Esophagus squamous epithelium (tissue), 5 donors: ENCODE data around the gene LDLRAD4. TPM values are rescaled to one million over a fixed set of nuclear protein-coding genes. Genes with fewer than 3 reads are reported as not detected.

Experiments
- DNase-seq: peaks from one replicate; lab custom pipeline; 2025; lab: John Stamatoyannopoulos, UW
- H3K27ac ChIP-seq, 4 donors: fragments of 200-600 bp; sonication (generic); one replicate each; pipeline ENCODE4 v1.5.1; 2016 to 2019; ENCODE audit warnings: mild to moderate bottlenecking in 1 of 4
- H3K27me3 ChIP-seq, 4 donors: fragments of 200-600 bp; sonication (generic); 1 replicate in 3 of 4; 2 replicates in 1 of 4; pipeline versions ENCODE4 v1.5.1 to v1.6.0; 2017 to 2021; ENCODE audit warnings: antibody characterized with exemption in 1 of 4
- H3K36me3 ChIP-seq, 3 donors: fragments of 200-600 bp; sonication (generic); one replicate each; pipeline ENCODE4 v1.5.1; 2016 to 2019
- H3K4me1 ChIP-seq, 3 donors: fragments of 200-600 bp; sonication (generic); one replicate each; pipeline ENCODE4 v1.5.1; 2017 to 2019
- H3K4me3 ChIP-seq, 4 donors: fragments of 200-600 bp; sonication (generic); 1 replicate in 3 of 4; 2 replicates in 1 of 4; pipeline ENCODE4 v1.5.1; 2016 to 2019; ENCODE audit warnings: mild to moderate bottlenecking in 2 of 4, moderate library complexity in 1 of 4
- H3K9me3 ChIP-seq, 3 donors: fragments of 200-600 bp; sonication (generic); one replicate each; pipeline ENCODE4 v1.5.1; 2016 to 2019
- CTCF ChIP-seq, 6 experiments: fragments of 450-650 bp in 4 of 6; fragments of 200-600 bp in 2 of 6; sonication (generic) in 2 of 6; IDR thresholded peaks; one replicate each; pipeline ENCODE4 v1.5.1; 2016 to 2019; ENCODE audit warnings: antibody characterized with exemption in 6 of 6, mild to moderate bottlenecking in 4 of 6, moderate library complexity in 4 of 6
- POLR2A ChIP-seq, 4 donors: fragments of 450-650 bp; IDR thresholded peaks; one replicate each; pipeline ENCODE4 v1.6.1; 2017; ENCODE audit warnings: antibody characterized with exemption in 4 of 4, mild to moderate bottlenecking in 4 of 4, moderate library complexity in 3 of 4
- WGBS, 2 donors: methylation state at CpG; one replicate each; pipeline ENCODE4 v1.1.5; 2018; 5-methylcytosine and 5-hydroxymethylcytosine counted together
- intact Hi-C: fragments of 100-400 bp; cut with DNase I; formaldehyde crosslinking; loops from one replicate; pipeline ENCODE4 v1.15.0; 2022
- total RNA-seq, 4 donors: library from RNA; depleted of rRNA; stranded (reverse); fragments of >200 nt; gene quantifications; one replicate each; pipeline ENCODE4 v1.1.0, GENCODE V29; 2016
- donor health status: DM: yes; HTN: yes; CAD: no.

Gene LDLRAD4
- total RNA-seq, 4 donors from 2014 or later: 0.91 to 17.9 (median 6.8) TPM

DNA sequence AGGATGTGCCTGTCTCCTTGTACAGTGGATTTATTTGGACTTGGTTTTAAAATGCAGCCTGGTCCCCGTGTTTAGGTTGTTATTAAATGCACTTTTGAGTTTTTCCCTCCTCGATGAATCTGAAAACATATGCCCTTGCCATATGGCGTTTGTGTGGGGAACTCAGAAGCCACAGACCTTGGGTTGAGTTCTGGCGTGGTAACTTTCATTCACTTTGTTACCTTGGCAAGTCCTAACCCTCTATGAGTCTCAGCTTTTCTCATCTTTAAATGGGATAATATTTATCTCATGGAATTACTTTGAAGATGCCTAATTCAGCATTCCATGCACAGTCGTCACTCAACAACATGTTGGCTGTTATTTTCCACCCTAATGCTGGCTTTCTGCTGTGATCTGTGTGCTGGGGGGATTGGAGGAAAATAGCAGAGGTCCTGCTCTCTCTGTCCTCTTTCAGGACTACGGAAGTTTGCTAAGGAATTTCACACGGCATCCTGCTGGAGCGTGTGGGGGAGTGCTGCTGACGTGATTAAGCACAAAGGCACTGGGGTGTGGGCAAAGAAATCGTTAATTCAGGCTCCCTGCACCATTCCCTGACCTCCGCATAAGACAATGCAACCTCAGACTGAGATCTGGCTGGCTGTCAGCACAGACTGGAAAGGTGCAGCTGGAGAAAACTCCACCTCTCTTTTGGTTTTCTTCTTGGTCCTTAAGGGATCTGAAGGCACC lies 61.7 kb downstream of the LDLRAD4 start:
- intact Hi-C loops: no loop called here
- H3K27me3 ChIP-seq: no peaks in the 10 kb centered on the region
- peaks cover 0 to 7% (median 0%) of the 10 kb centered on the region in 3 donors for H3K4me1 ChIP-seq
- H3K27ac ChIP-seq: no peak overlapping the region
- TF ChIP-seq CTCF (IDR thresholded peaks at IDR 0.05) (no peak), POLR2A (IDR thresholded peaks at IDR 0.05) (no peak)
- no peak for DNase-seq
- H3K4me3 ChIP-seq: no peak overlapping the region
- WGBS, 2 donors: 58 to 71% methylated on average over 8 to 11 of the region's 11 CpGs
- H3K36me3 ChIP-seq: no peaks in the 10 kb centered on the region
- no peaks in the 10 kb centered on the region for H3K9me3 ChIP-seq

DNA sequence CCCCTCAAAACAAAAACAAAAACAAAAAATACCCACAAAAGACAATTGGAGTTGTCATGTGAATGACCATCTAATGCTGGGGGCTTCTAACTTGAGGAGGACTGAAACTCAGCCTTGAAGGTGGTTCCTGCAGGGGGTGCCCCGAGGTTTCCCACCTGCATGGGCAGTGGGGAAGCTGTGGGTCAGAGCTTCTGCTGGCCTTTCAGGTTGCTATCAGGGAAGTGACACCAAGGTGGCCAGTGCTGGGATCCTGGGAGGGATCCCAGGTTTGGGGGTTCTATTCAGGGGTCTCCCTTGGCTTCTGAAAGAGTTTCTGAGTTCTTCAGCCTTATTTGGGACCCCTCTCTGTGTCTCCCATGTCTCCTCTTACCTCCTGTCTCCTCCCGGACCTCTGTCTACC lies 62.8 kb downstream of the LDLRAD4 start:
- no peak for DNase-seq
- no peaks in the 10 kb centered on the region for H3K36me3 ChIP-seq
- 66 to 73% methylated on average over 2 of the region's 2 CpGs for WGBS, 2 donors
- no peak overlapping the region for H3K4me3 ChIP-seq
- no peak for TF ChIP-seq CTCF (IDR thresholded peaks at IDR 0.05)
- no peaks in the 10 kb centered on the region for H3K27me3 ChIP-seq
- no peak overlapping the region for H3K27ac ChIP-seq
- intact Hi-C loops: no loop called here
- H3K9me3 ChIP-seq: no peaks in the 10 kb centered on the region
- peaks cover 0 to 7% (median 0%) of the 10 kb centered on the region in 3 donors for H3K4me1 ChIP-seq

DNA sequence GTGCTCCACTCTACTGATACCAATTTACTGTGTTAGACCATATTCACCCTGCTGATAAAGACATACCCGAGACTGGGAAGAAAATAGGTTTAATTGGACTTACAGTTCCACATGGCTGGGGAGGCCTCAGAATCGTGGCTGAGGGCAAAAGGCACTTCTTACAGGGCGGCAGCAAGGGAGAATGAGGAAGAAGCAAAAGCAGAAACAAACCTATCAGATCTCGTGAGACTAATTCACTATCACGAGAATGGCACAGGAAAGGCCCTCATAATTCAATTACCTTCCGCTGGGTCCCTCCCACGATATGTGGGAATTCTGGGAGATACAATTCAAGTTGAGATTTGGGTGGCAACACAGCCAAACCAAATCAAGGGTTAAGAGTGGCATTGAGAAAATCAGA lies 65.2 kb downstream of the LDLRAD4 start:
- H3K27ac ChIP-seq: no peak overlapping the region
- no peak for DNase-seq
- H3K36me3 ChIP-seq: no peaks in the 10 kb centered on the region
- no peaks in the 10 kb centered on the region for H3K27me3 ChIP-seq
- intact Hi-C loops: no loop called here
- H3K9me3 ChIP-seq: no peaks in the 10 kb centered on the region
- TF ChIP-seq CTCF (IDR thresholded peaks at IDR 0.05) (no peak), POLR2A (IDR thresholded peaks at IDR 0.05) (no peak)
- WGBS, 2 donors: 70 to 83% methylated on average over 7 of the region's 7 CpGs
- no peak overlapping the region for H3K4me3 ChIP-seq
- peaks cover 0 to 8% (median under 1%) of the 10 kb centered on the region in 3 donors for H3K4me1 ChIP-seq

DNA sequence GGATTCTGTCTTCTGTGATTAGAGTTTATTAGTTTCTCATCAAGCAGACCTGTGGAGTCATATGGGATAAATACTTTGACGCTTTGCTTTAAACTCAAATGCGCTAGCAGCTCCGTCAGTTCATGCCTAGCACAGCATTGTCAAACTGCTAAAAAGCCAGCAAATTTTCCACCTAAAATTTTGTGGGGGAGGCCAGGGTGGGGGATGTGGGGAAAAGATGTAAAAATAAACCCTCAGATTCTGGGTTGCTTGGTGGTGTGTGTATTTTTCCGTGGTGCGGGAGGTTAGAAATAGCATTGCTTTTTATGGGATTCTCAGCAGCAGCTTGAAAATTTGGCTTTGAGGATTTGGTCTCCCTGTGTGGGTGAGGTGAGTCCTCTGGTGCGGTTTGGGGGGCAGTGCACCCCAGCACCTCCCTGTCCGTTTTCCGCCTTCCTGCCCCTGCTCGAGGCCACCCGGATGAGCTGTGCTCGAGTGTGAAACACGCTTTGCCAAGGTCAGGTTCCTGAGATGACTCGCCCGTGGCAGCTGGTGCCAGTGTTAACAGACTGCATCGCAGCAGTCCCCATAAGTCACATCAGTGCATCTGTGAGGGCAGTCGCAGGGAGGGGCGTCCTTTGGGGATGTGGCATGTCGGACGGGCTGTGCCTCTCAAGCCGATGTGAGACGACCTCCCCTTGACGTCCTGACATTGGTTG lies 65.9 kb downstream of the LDLRAD4 start:
- no peaks in the 10 kb centered on the region for H3K27me3 ChIP-seq
- no peaks in the 10 kb centered on the region for H3K36me3 ChIP-seq
- 60 to 70% methylated on average over 10 to 19 of the region's 22 CpGs for WGBS, 2 donors
- no peak for TF ChIP-seq POLR2A (IDR thresholded peaks at IDR 0.05)
- no peak for TF ChIP-seq CTCF (IDR thresholded peaks at IDR 0.05)
- H3K9me3 ChIP-seq: no peaks in the 10 kb centered on the region
- no peak for DNase-seq
- peak overlapping the region in 2 of 4 donors; percentile 11 to 14 for H3K4me3 ChIP-seq
- intact Hi-C loops: no loop called here
- H3K27ac ChIP-seq: no peak overlapping the region
- H3K4me1 ChIP-seq: peaks cover 0 to 12% (median 3%) of the 10 kb centered on the region in 3 donors

DNA sequence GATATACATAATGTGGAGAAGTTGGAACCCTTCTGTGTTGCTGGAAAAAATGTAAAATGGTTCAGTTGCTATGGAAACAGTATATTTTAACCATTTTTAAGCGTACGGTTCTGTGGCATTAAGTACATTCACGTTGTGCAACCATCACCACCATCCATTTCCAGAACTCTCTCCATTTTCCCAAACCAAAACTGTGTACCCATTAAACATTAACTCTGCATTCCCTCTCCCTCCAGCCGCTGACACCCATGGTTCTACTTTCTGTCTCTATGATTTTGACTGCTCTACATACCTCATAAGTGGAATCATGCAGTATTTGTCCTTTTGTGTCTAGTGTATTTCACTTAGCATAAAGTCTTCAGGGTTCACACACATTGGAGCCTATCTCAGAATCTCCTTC lies 67.3 kb downstream of the LDLRAD4 start:
- Histone ChIP-seq H3K9me3 (no peaks in the 10 kb centered on the region), H3K36me3 (no peaks in the 10 kb centered on the region), H3K4me1 (peaks cover 0 to 12% (median 8%) of the 10 kb centered on the region in 3 donors), H3K27ac (no peak overlapping the region), H3K27me3 (no peaks in the 10 kb centered on the region), H3K4me3 (no peak overlapping the region)
- intact Hi-C loops: no loop called here
- 70 to 86% methylated on average over 4 of the region's 4 CpGs for WGBS, 2 donors
- no peak for DNase-seq
- no peak for TF ChIP-seq POLR2A (IDR thresholded peaks at IDR 0.05)
- no peak for TF ChIP-seq CTCF (IDR thresholded peaks at IDR 0.05)
